Parathyroid adenoma (tissue), 2 donors: Measurements from ENCODE around the gene AMPD3.

ENCODE experiments used
- H2AFZ ChIP-seq: fragments of 300-600 bp; sonication (generic); one replicate; pipeline ENCODE4 v1.7.0; 2017; ENCODE audit warnings: antibody characterized with exemption, mild to moderate bottlenecking
- H3K27ac ChIP-seq: fragments of 300-600 bp; sonication (generic); one replicate; pipeline ENCODE4 v1.7.0; 2017
- H3K27me3 ChIP-seq: fragments of 300-600 bp; sonication (generic); one replicate; pipeline ENCODE4 v1.7.0; 2017; ENCODE audit warnings: low read length; ENCODE audit not compliant: control insufficient read depth, insufficient read depth
- H3K36me3 ChIP-seq: fragments of 300-600 bp; sonication (generic); one replicate; pipeline ENCODE4 v1.7.0; 2017; ENCODE audit warnings: low read length; ENCODE audit not compliant: control insufficient read depth, insufficient read depth
- H3K4me1 ChIP-seq: fragments of 300-600 bp; sonication (generic); one replicate; pipeline ENCODE4 v1.7.0; 2017; ENCODE audit warnings: control low read depth
- H3K4me2 ChIP-seq: fragments of 300-600 bp; sonication (generic); one replicate; pipeline ENCODE4 v1.7.0; 2017; ENCODE audit warnings: low read length
- H3K4me3 ChIP-seq: fragments of 300-600 bp; sonication (generic); one replicate; pipeline ENCODE4 v1.7.0; 2017; ENCODE audit warnings: low read depth, low read length
- H3K79me2 ChIP-seq: fragments of 300-600 bp; sonication (generic); one replicate; pipeline ENCODE4 v1.7.0; 2017; ENCODE audit warnings: control low read depth
- H3K9ac ChIP-seq: fragments of 300-600 bp; sonication (generic); one replicate; pipeline ENCODE4 v1.7.0; 2017; ENCODE audit warnings: mild to moderate bottlenecking
- H3K9me3 ChIP-seq: fragments of 300-600 bp; sonication (generic); one replicate; pipeline ENCODE4 v1.7.0; 2017; ENCODE audit warnings: low read length; ENCODE audit not compliant: control insufficient read depth
- TF ChIP-seq, protein P1 (sequence below): fragments of 300-600 bp; sonication (generic); IDR thresholded peaks from one replicate; pipeline ENCODE4 v1.7.0; 2017; ENCODE audit warnings: antibody characterized with exemption, mild to moderate bottlenecking
- donor health status: primary hyperparathyroidism.

The AMPD3 gene

GRCh38 chr11:10452211-10452767 lies 2.8 kb upstream of the AMPD3 start:
- H3K4me1 ChIP-seq, result peaks cover 30% of the 10 kb centered on the region

DNA sequence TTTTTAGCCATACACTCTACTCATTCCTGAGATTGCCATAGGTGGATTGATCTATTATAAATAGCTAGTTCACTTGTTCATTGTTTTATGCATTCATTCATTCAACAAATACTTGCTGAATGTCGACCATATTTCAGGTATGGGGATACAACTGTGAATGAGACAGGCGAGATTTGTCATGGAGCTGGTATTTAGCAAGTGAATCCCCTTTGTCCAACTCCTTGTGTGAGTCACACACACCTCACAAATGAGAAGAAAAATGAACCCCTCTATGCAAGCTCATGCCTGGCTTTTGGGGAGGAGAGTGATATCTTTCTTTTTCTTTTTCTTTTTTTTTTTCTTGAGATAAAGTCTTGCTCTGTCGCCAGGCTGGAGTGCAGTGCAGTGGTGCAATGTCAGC lies 1.8 kb upstream of the AMPD3 start:
- Histone ChIP-seq H2AFZ (no peak overlapping the region), H3K9ac (no peak overlapping the region), H3K4me2 (no peak overlapping the region), H3K27me3 (no peaks in the 10 kb centered on the region), H3K4me1 (peaks cover 30% of the 10 kb centered on the region), H3K4me3 (no peak overlapping the region), H3K27ac (peak overlapping the region; percentile 91), H3K36me3 (no peaks in the 10 kb centered on the region), H3K9me3 (no peaks in the 10 kb centered on the region), H3K79me2 (no peaks in the 10 kb centered on the region)
- TF ChIP-seq, protein P1, sequence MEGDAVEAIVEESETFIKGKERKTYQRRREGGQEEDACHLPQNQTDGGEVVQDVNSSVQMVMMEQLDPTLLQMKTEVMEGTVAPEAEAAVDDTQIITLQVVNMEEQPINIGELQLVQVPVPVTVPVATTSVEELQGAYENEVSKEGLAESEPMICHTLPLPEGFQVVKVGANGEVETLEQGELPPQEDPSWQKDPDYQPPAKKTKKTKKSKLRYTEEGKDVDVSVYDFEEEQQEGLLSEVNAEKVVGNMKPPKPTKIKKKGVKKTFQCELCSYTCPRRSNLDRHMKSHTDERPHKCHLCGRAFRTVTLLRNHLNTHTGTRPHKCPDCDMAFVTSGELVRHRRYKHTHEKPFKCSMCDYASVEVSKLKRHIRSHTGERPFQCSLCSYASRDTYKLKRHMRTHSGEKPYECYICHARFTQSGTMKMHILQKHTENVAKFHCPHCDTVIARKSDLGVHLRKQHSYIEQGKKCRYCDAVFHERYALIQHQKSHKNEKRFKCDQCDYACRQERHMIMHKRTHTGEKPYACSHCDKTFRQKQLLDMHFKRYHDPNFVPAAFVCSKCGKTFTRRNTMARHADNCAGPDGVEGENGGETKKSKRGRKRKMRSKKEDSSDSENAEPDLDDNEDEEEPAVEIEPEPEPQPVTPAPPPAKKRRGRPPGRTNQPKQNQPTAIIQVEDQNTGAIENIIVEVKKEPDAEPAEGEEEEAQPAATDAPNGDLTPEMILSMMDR, result no peak

More at GRCh38 chr11:10452211-10452767, 2.8 kb upstream of the AMPD3 start:
- H3K27me3 ChIP-seq, result no peaks in the 10 kb centered on the region
- H3K9ac ChIP-seq, result no peak overlapping the region
- peak overlapping the region; percentile 91 for H3K27ac ChIP-seq
- H2AFZ ChIP-seq, result no peak overlapping the region
- TF ChIP-seq, protein P1, result no peak
- no peaks in the 10 kb centered on the region for H3K9me3 ChIP-seq
- no peak overlapping the region for H3K4me3 ChIP-seq
- no peaks in the 10 kb centered on the region for H3K79me2 ChIP-seq
- no peak overlapping the region for H3K4me2 ChIP-seq
- H3K36me3 ChIP-seq, result no peaks in the 10 kb centered on the region

DNA sequence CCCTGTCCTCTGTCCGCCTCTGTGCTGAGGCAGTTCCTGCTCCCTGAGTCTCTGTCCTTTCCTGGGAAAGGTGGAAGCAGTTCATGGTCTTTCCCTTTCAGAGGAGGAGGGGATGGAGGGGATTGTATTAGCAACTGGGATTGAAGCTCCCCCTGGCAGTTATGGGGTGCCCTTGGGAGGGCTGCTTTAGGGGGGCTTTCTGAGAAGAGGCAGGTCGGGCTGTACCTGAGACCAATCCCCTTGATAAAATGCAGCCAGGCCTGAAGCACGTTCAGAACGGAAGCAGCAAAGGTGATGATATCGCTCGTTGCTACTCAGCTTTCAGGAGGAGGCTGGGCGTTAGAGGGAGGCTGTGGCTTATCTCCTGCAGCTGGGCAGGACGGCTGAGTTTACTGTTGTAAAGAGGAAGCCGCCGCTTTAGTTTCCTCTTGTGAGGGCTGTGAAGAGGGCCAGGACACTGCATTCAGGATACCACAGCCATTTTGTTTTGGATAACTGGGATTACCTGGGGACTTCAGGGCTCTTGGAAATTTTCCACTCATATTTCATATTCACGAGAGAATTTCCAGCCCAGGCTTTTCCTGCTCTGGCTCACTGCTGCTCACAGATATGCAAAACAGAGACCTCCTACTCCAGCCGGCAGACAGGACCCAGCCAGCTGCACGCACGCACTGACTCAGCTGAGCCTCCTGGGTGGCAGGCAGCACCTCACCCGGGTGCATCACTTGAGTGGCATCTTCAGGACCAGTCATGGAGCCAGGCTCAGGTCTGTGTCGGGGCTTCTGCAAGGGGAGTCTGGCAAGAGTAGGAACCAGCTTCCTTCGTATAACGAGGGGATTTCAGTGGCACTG lies 798 bp downstream of the AMPD3 start:
- Histone ChIP-seq H3K79me2 (peaks cover 14% of the 10 kb centered on the region), H3K9me3 (no peaks in the 10 kb centered on the region), H2AFZ (peak overlapping the region; percentile 50), H3K36me3 (no peaks in the 10 kb centered on the region), H3K4me3 (peak overlapping the region; percentile 36), H3K27me3 (no peaks in the 10 kb centered on the region), H3K9ac (no peak overlapping the region), H3K4me1 (peaks cover 29% of the 10 kb centered on the region), H3K4me2 (peak overlapping the region; percentile 61), H3K27ac (peak overlapping the region; percentile 94)
- TF ChIP-seq, protein P1, result no peak

- Histone ChIP-seq H3K4me2 (peak overlapping the region; percentile 61), H3K4me3 (peak overlapping the region; percentile 36), H3K79me2 (peaks cover 14% of the 10 kb centered on the region), H3K9me3 (no peaks in the 10 kb centered on the region), H3K36me3 (no peaks in the 10 kb centered on the region), H3K9ac (no peak overlapping the region), H3K4me1 (peaks cover 25% of the 10 kb centered on the region), H3K27ac (peak overlapping the region; percentile 94), H3K27me3 (no peaks in the 10 kb centered on the region), H2AFZ (no peak overlapping the region)
- TF ChIP-seq, protein P1, result no peak
Measured at GRCh38 chr11:10456519-10456918, 1.5 kb downstream of the AMPD3 start.
